Pancreas (tissue), 10 donors: ENCODE measurements around the gene HS6ST1. TPM values are rescaled to one million over a fixed set of nuclear protein-coding genes. Genes with fewer than 3 reads are reported as not detected.

Experiments
- ATAC-seq, 4 donors: fragments of 200-7000 bp; cut with Tn5 transposase; one replicate each; pipeline versions ENCODE4 v1.8.0 to v1.9.1; 2020; ENCODE audit warnings: mild to moderate bottlenecking in 4 of 4, moderate library complexity in 4 of 4
- DNase-seq, 6 donors: peaks; one replicate each; pipeline ENCODE4 v3.0.0-alpha.2; 2020
- FAIRE-seq: peaks from 2 replicates; lab custom pipeline; 2012; peaks lifted over from hg19 to GRCh38; lab: Jason Lieb, UNC
- H3K27ac ChIP-seq, 4 donors: fragments of 200-600 bp; sonication (generic); 1 replicate in 3 of 4; 2 replicates in 1 of 4; pipeline versions ENCODE4 v1.5.0 to v1.8.0; 2020
- H3K27me3 ChIP-seq, 4 donors: fragments of 200-600 bp; one replicate each; pipeline ENCODE4 v1.8.0; 2021
- H3K36me3 ChIP-seq, 3 donors: fragments of 200-600 bp; sonication (generic) in 1 of 3; one replicate each; pipeline versions ENCODE4 v1.5.0 to v1.8.0; 2020 to 2021
- H3K4me1 ChIP-seq, 3 donors: fragments of 200-600 bp; one replicate each; pipeline ENCODE4 v1.8.0; 2021
- H3K4me3 ChIP-seq, 4 donors: fragments of 200-600 bp; sonication (generic) in 2 of 4; one replicate each; pipeline versions ENCODE4 v1.5.0 to v1.8.0; 2020 to 2021
- H3K9me3 ChIP-seq, 4 donors: fragments of 200-600 bp; one replicate each; pipeline ENCODE4 v1.8.0; 2021
- CTCF ChIP-seq, 4 donors: fragments of 200-600 bp; sonication (generic) in 3 of 4; IDR thresholded peaks; one replicate each; pipeline versions ENCODE4 v1.5.0 to v1.8.0; 2021; ENCODE audit warnings: antibody characterized with exemption in 4 of 4
- WGBS, 2 donors: extraction: QIAGEN DNeasy Blood & Tissue Kit; methylation state at CpG; one replicate each; pipeline ENCODE4 v1.1.7; 2013; 5-methylcytosine and 5-hydroxymethylcytosine counted together
- intact Hi-C, 3 donors: fragments of 100-400 bp; cut with DNase I; formaldehyde crosslinking; loops; one replicate each; pipeline versions ENCODE4 v1.11.1 to v1.14.2; 2022
- polyA plus RNA-seq, 2 donors: library from polyadenylated mRNA; stranded (reverse); fragments of 200-250 nt; gene quantifications; one replicate each; pipeline ENCODE4 v1.2.3, GENCODE V29; 2013
- total RNA-seq, 6 donors: library from RNA; stranded (reverse); fragmentation: NEBNext Ultra II Directional in 4 of 6; extraction: Animal tissue kit (Norgen Biotek cat#: 25700) in 4 of 6; gene quantifications; one replicate each; pipeline versions ENCODE4 v1.2.1 to v1.2.4, GENCODE V29; 2021 to 2023
- donor health status: healthy with polysubstance abuse.
- donor health status: DM: no; HTN: no; CAD: no; lungs with moderate emphysema.
- donor health status: DM: no; HTN: no; CAD: no.
- donor health status: control.
- donor health status: control.
- donor health status: Bipolar disorder and iron deficiency.
- donor health status: DM: yes; HTN: yes; CAD: no.
- donor health status: DM: no; HTN: no; CAD: no.
- donor health status: DM: no; HTN: no; CAD: no.
- donor health status: DM: yes; HTN: yes; CAD: no.

The HS6ST1 gene
- total and polyA plus RNA-seq, 8 donors = 20.7 to 47.8 (median 25.5) TPM

GRCh38 chr2:128286011-128286721 lies 32.5 kb downstream of the HS6ST1 start:
- DNase-seq = peak in 3 of 6 donors; percentile 6 to 49 (median 46)
- no peaks in the 10 kb centered on the region for H3K36me3 ChIP-seq
- WGBS, 2 donors = 71 to 75% methylated on average over 13 of the region's 13 CpGs
- TF ChIP-seq CTCF (IDR thresholded peaks at IDR 0.05) = no peak
- H3K27ac ChIP-seq = peak overlapping the region in 1 of 4 donors; percentile 17
- H3K9me3 ChIP-seq = no peaks in the 10 kb centered on the region
- intact Hi-C loops = no loop called here
- no peaks in the 10 kb centered on the region for H3K4me1 ChIP-seq
- FAIRE-seq = no peak
- H3K4me3 ChIP-seq = no peak overlapping the region
- ATAC-seq = no peak
- no peaks in the 10 kb centered on the region for H3K27me3 ChIP-seq

GRCh38 chr2:128285329-128285931 lies 33.2 kb downstream of the HS6ST1 start:
- H3K27ac ChIP-seq = no peak overlapping the region
- no peaks in the 10 kb centered on the region for H3K4me1 ChIP-seq
- no peaks in the 10 kb centered on the region for H3K9me3 ChIP-seq
- no peaks in the 10 kb centered on the region for H3K36me3 ChIP-seq
- H3K4me3 ChIP-seq = no peak overlapping the region
- no peaks in the 10 kb centered on the region for H3K27me3 ChIP-seq
- FAIRE-seq = no peak
- intact Hi-C loops = no loop called here
- WGBS, 2 donors = 86 to 94% methylated on average over 12 of the region's 12 CpGs
- DNase-seq = peak in 3 of 6 donors; percentile 17 to 60 (median 54)
- no peak for TF ChIP-seq CTCF (IDR thresholded peaks at IDR 0.05)
- no peak for ATAC-seq

GRCh38 chr2:128284841-128285240 lies 33.8 kb downstream of the HS6ST1 start:
- H3K36me3 ChIP-seq = no peaks in the 10 kb centered on the region
- FAIRE-seq (no peak), ATAC-seq (no peak), DNase-seq (peak in 3 of 6 donors; percentile 11 to 60 (median 27))
- H3K27me3 ChIP-seq = no peaks in the 10 kb centered on the region
- H3K4me3 ChIP-seq = no peak overlapping the region
- no peak for TF ChIP-seq CTCF (IDR thresholded peaks at IDR 0.05)
- H3K4me1 ChIP-seq = no peaks in the 10 kb centered on the region
- intact Hi-C loops = no loop called here
- H3K9me3 ChIP-seq = no peaks in the 10 kb centered on the region
- H3K27ac ChIP-seq = no peak overlapping the region
- 90 to 93% methylated on average over 11 of the region's 11 CpGs for WGBS, 2 donors

- no peak for TF ChIP-seq CTCF (IDR thresholded peaks at IDR 0.05)
- WGBS, 2 donors = 78 to 86% methylated on average over 7 of the region's 7 CpGs
- H3K4me3 ChIP-seq = no peak overlapping the region
- H3K27ac ChIP-seq = no peak overlapping the region
- no peaks in the 10 kb centered on the region for H3K36me3 ChIP-seq
- no peaks in the 10 kb centered on the region for H3K27me3 ChIP-seq
- intact Hi-C loops = no loop called here
- ATAC-seq = no peak
- H3K9me3 ChIP-seq = no peaks in the 10 kb centered on the region
- peak in 3 of 6 donors; percentile 15 to 62 (median 48) for DNase-seq
- no peaks in the 10 kb centered on the region for H3K4me1 ChIP-seq
- no peak for FAIRE-seq
These were observed 34.6 kb downstream of the HS6ST1 start for GRCh38 chr2:128284037-128284441.
